ENCODE data around the gene CCDC50.

Gene CCDC50

GRCh38 chr3:191320316-191320715, 8.9 kb upstream of the CCDC50 start:
- FAIRE-seq (no peak), DNase-seq (ENCODE audit: insufficient read length, low spot score) (no peak)
- no peak for TF ChIP-seq CTCF (IDR thresholded peaks at IDR 0.05; ENCODE audit: insufficient read depth, missing control alignments)

- TF ChIP-seq CTCF (IDR thresholded peaks at IDR 0.05; ENCODE audit: insufficient read depth, missing control alignments), result no peak
- FAIRE-seq, result no peak
- DNase-seq (ENCODE audit: insufficient read length, low spot score), result no peak
These were observed 8.0 kb upstream of the CCDC50 start for GRCh38 chr3:191321019-191321767.

GRCh38 chr3:191324936-191325335, 4.3 kb upstream of the CCDC50 start:
- FAIRE-seq, result no peak
- TF ChIP-seq CTCF (IDR thresholded peaks at IDR 0.05; ENCODE audit: insufficient read depth, missing control alignments), result no peak
- DNase-seq (ENCODE audit: insufficient read length, low spot score), result no peak

GRCh38 chr3:191327526-191327925, 1.7 kb upstream of the CCDC50 start:
- FAIRE-seq (no peak), DNase-seq (ENCODE audit: insufficient read length, low spot score) (no peak)
- TF ChIP-seq CTCF (IDR thresholded peaks at IDR 0.05; ENCODE audit: insufficient read depth, missing control alignments), result no peak

- no peak for TF ChIP-seq CTCF (IDR thresholded peaks at IDR 0.05; ENCODE audit: insufficient read depth, missing control alignments)
- no peak for FAIRE-seq
- DNase-seq (ENCODE audit: insufficient read length, low spot score), result no peak
These were observed 722 bp upstream of the CCDC50 start for GRCh38 chr3:191328383-191328961.

GRCh38 chr3:191329654-191330529, 698 bp downstream of the CCDC50 start, which contains the start of gene UTS2B:
Gene UTS2B, minus strand, starts transcription at chr3:191330526. Its CDS starts 48,337 bp downstream, at chr3:191282189.
- FAIRE-seq, result no peak
- TF ChIP-seq CTCF (IDR thresholded peaks at IDR 0.05; ENCODE audit: insufficient read depth, missing control alignments), result no peak
- DNase-seq (ENCODE audit: insufficient read length, low spot score), result no peak

Data from D721Med (cell line).